Measurements from ENCODE around the gene CLCN6. TPM values are rescaled to one million over a fixed set of nuclear protein-coding genes. Genes with fewer than 3 reads are reported as not detected.

CLCN6 gene
- polyA plus RNA-seq, 4 donors = 9.2 to 20.9 (median 12.1) TPM

DNA sequence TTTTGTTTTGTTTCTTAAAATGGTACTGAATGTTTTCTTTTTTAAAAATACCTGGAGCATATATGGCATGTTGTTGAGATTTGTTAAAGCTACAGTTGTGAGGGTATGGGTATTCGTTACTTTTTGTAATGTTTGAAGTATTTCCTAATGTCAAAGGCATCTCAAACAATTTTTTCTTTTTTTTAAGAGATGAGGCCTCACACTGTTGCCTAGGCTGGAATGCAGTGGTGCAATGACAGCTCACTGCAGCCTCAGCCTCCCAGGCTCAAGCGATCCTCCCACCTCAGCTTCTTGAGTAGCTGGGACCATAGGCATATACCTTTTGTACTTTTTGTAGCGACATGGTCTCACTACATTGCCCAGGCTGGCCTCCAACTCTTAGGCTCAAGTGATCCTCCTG is 16.1 kb downstream of the CLCN6 start:
- Histone ChIP-seq H3K9me3 (ENCODE audit: control insufficient read depth in 2 of 2, insufficient read depth in 1 of 2, low read depth in 1 of 2, low read length in 1 of 2) (no peaks in the 10 kb centered on the region), H3K27ac (ENCODE audit: low read depth in 1 of 3, low read length in 2 of 3) (no peak overlapping the region), H3K4me1 (ENCODE audit: control insufficient read depth in 3 of 3, insufficient read depth in 2 of 3, low read depth in 1 of 3, low read length in 2 of 3) (peaks cover 0 to 2% (median 0%) of the 10 kb centered on the region in 3 donors), H3K27me3 (ENCODE audit: control insufficient read depth in 3 of 3, insufficient read depth in 3 of 3, low read length in 3 of 3) (no peaks in the 10 kb centered on the region), H3K36me3 (ENCODE audit: control insufficient read depth in 3 of 3, insufficient read depth in 2 of 3, low read depth in 1 of 3, low read length in 3 of 3) (peaks cover 12 to 68% (median 22%) of the 10 kb centered on the region in 3 donors), H3K4me3 (ENCODE audit: low read depth in 1 of 3, low read length in 3 of 3) (no peak overlapping the region)
- 91 to 97% (median 92%) methylated on average over 3 of the region's 3 CpGs for WGBS, 3 donors
- DNase-seq = no peak
- FAIRE-seq = no peak

DNA sequence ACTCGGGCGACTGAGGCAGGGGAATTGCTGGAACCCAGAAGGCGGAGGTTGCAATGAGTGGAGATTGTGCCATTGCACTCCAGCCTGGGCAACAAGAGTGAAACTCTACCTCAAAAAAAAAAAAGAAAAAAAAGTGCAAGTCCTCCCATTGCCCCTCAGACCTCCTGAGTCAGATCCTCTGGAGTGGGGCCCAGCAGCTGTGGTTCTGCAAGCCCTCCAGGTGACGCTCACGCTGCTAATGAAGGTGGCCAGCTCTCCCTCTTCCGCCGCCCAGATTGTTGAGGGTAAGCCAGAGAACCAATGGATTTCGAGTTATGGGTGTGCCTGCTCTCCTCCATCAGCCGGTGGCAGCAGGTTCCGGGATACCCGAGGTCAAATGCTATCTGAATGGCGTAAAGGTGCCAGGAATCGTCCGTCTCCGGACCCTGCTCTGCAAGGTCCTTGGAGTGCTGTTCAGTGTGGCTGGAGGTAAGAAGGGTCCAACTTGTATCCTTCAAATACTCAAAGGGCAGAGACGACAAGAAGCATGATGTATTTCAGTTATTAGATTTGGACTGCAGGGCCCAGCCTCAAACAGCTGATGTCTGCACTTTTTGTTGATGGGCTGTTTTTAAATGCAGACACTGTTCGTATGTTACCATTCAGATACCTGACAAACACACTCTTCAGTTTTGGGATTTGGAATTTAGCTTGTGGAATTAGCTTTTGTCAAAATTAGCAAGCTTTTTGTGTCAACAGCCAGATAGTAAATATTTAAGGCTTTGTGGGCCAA is 17.6 kb downstream of the CLCN6 start:
- no peak overlapping the region for H3K27ac ChIP-seq (ENCODE audit: low read depth in 1 of 3, low read length in 2 of 3)
- H3K4me3 ChIP-seq (ENCODE audit: low read depth in 1 of 3, low read length in 3 of 3) = no peak overlapping the region
- DNase-seq = no peak
- FAIRE-seq = no peak
- H3K4me1 ChIP-seq (ENCODE audit: control insufficient read depth in 3 of 3, insufficient read depth in 2 of 3, low read depth in 1 of 3, low read length in 2 of 3) = no peaks in the 10 kb centered on the region
- WGBS, 3 donors = 89 to 94% (median 93%) methylated on average over 17 of the region's 17 CpGs
- H3K9me3 ChIP-seq (ENCODE audit: control insufficient read depth in 2 of 2, insufficient read depth in 1 of 2, low read depth in 1 of 2, low read length in 1 of 2) = no peaks in the 10 kb centered on the region
- H3K27me3 ChIP-seq (ENCODE audit: control insufficient read depth in 3 of 3, insufficient read depth in 3 of 3, low read length in 3 of 3) = no peaks in the 10 kb centered on the region
- H3K36me3 ChIP-seq (ENCODE audit: control insufficient read depth in 3 of 3, insufficient read depth in 2 of 3, low read depth in 1 of 3, low read length in 3 of 3) = peaks cover 10 to 73% (median 26%) of the 10 kb centered on the region in 3 donors

DNA sequence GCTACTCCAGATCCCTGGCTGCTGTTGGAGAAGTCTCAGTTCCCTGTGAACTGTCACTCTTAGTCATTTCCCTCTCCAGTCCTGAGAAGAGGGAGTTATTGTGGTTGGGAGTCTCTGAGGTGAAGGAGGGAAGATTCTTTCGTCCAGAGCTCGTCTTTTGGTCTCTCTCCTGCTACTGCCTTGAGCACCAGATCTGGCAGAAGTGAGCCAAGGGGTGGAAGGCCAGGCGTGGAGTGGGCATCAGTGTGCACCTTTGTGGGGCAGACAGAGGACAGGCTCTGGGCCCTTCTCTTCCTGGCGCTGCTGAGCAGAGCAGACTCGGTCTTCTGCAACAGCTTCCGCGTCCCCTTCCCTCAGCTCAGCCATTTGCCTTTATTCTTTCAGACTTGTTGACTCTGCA is 19.1 kb downstream of the CLCN6 start:
- H3K36me3 ChIP-seq (ENCODE audit: control insufficient read depth in 3 of 3, insufficient read depth in 2 of 3, low read depth in 1 of 3, low read length in 3 of 3) = peaks cover 10 to 83% (median 38%) of the 10 kb centered on the region in 3 donors
- H3K27me3 ChIP-seq (ENCODE audit: control insufficient read depth in 3 of 3, insufficient read depth in 3 of 3, low read length in 3 of 3) = no peaks in the 10 kb centered on the region
- DNase-seq (no peak), FAIRE-seq (no peak)
- no peak overlapping the region for H3K27ac ChIP-seq (ENCODE audit: low read depth in 1 of 3, low read length in 2 of 3)
- H3K4me3 ChIP-seq (ENCODE audit: low read depth in 1 of 3, low read length in 3 of 3) = no peak overlapping the region
- H3K4me1 ChIP-seq (ENCODE audit: control insufficient read depth in 3 of 3, insufficient read depth in 2 of 3, low read depth in 1 of 3, low read length in 2 of 3) = no peaks in the 10 kb centered on the region
- no peaks in the 10 kb centered on the region for H3K9me3 ChIP-seq (ENCODE audit: control insufficient read depth in 2 of 2, insufficient read depth in 1 of 2, low read depth in 1 of 2, low read length in 1 of 2)
- WGBS, 3 donors = 92 to 97% (median 94%) methylated on average over 7 of the region's 7 CpGs

DNA sequence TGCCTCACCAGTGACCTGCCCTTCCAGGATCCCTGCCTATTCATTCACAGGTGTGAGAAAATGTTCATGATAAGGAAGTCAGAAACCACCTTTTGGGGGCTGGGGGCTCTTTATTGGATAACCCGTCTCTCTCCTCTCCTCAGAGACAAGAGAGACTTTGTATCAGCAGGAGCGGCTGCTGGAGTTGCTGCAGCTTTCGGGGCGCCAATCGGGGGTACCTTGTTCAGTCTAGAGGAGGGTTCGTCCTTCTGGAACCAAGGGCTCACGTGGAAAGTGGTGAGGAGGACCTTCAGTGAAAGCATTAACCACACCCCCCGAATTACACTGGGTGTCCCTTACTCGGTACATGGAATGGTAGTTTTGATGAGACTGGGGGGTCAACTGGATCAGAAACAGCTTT is 21.0 kb downstream of the CLCN6 start:
- Histone ChIP-seq H3K27me3 (ENCODE audit: control insufficient read depth in 3 of 3, insufficient read depth in 3 of 3, low read length in 3 of 3) (no peaks in the 10 kb centered on the region), H3K9me3 (ENCODE audit: control insufficient read depth in 2 of 2, insufficient read depth in 1 of 2, low read depth in 1 of 2, low read length in 1 of 2) (no peaks in the 10 kb centered on the region), H3K4me3 (ENCODE audit: low read depth in 1 of 3, low read length in 3 of 3) (no peak overlapping the region), H3K27ac (ENCODE audit: low read depth in 1 of 3, low read length in 2 of 3) (no peak overlapping the region), H3K36me3 (ENCODE audit: control insufficient read depth in 3 of 3, insufficient read depth in 2 of 3, low read depth in 1 of 3, low read length in 3 of 3) (peaks cover 10 to 84% (median 41%) of the 10 kb centered on the region in 3 donors), H3K4me1 (ENCODE audit: control insufficient read depth in 3 of 3, insufficient read depth in 2 of 3, low read depth in 1 of 3, low read length in 2 of 3) (no peaks in the 10 kb centered on the region)
- DNase-seq (no peak), FAIRE-seq (no peak)
- 92 to 95% (median 94%) methylated on average over 9 of the region's 9 CpGs for WGBS, 3 donors

DNA sequence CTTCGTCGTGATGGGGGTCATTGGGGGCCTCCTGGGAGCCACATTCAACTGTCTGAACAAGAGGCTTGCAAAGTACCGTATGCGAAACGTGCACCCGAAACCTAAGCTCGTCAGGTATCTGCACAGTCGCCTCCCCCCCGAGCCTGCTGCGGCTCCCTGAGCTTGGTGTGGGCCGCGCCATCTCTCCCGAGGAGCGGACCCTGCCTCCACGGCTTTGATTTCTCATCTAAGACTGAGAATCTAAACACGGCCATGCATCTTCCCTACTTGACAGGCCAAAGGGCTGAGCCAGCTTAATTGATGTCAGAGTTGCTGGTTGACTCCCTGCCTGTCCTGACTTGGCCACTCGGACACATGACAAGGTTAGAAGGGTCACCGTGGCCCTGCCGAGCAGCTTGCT is 22.5 kb downstream of the CLCN6 start:
- no peak overlapping the region for H3K4me3 ChIP-seq (ENCODE audit: low read depth in 1 of 3, low read length in 3 of 3)
- no peak overlapping the region for H3K27ac ChIP-seq (ENCODE audit: low read depth in 1 of 3, low read length in 2 of 3)
- WGBS, 3 donors = 94 to 97% (median 95%) methylated on average over 19 of the region's 19 CpGs
- FAIRE-seq (no peak), DNase-seq (no peak)
- H3K27me3 ChIP-seq (ENCODE audit: control insufficient read depth in 3 of 3, insufficient read depth in 3 of 3, low read length in 3 of 3) = no peaks in the 10 kb centered on the region
- peaks cover 12 to 80% (median 34%) of the 10 kb centered on the region in 3 donors for H3K36me3 ChIP-seq (ENCODE audit: control insufficient read depth in 3 of 3, insufficient read depth in 2 of 3, low read depth in 1 of 3, low read length in 3 of 3)
- H3K4me1 ChIP-seq (ENCODE audit: control insufficient read depth in 3 of 3, insufficient read depth in 2 of 3, low read depth in 1 of 3, low read length in 2 of 3) = no peaks in the 10 kb centered on the region
- no peaks in the 10 kb centered on the region for H3K9me3 ChIP-seq (ENCODE audit: control insufficient read depth in 2 of 2, insufficient read depth in 1 of 2, low read depth in 1 of 2, low read length in 1 of 2)

DNA sequence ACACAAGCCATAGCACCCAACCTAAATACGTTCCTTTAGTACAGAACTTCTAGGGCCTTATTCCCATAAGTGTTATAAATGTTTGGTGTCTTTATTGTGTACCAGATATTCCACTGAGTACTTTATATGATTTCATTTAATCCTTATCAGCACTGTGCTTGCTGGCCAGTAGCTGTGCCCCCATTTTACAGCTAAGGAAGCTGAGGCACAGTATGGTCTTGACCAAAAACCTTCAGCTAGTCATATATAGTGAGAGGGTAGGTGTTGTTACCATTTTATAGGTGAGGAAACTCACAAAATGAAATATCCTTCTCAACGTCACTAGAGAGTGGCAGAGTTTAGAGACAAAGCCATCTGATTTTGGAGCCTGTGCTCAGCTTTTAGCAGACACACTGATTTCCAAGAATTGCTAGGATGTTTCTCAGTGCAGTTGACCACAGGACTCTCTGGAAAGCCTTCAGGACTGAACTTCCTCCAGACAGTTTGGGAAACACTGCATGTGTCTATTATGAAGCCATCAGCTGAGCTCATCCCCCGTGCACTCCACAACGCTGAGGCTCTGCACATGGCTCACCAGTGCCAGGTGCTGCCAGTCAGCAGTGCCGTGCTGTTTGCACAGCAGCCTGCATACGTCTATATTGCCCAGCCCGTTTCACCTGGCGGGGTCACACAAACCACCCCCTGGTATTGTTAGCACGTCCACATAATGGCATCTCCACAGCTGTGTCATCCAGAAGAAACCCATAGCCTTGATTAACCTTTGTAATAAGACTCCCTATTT is 26.1 kb downstream of the CLCN6 start:
- WGBS, 3 donors = 76 to 86% (median 79%) methylated on average over 9 of the region's 9 CpGs
- Histone ChIP-seq H3K4me1 (ENCODE audit: control insufficient read depth in 3 of 3, insufficient read depth in 2 of 3, low read depth in 1 of 3, low read length in 2 of 3) (peaks cover 0 to 4% (median 0%) of the 10 kb centered on the region in 3 donors), H3K9me3 (ENCODE audit: control insufficient read depth in 2 of 2, insufficient read depth in 1 of 2, low read depth in 1 of 2, low read length in 1 of 2) (no peaks in the 10 kb centered on the region), H3K27ac (ENCODE audit: low read depth in 1 of 3, low read length in 2 of 3) (no peak overlapping the region), H3K27me3 (ENCODE audit: control insufficient read depth in 3 of 3, insufficient read depth in 3 of 3, low read length in 3 of 3) (no peaks in the 10 kb centered on the region), H3K4me3 (ENCODE audit: low read depth in 1 of 3, low read length in 3 of 3) (no peak overlapping the region), H3K36me3 (ENCODE audit: control insufficient read depth in 3 of 3, insufficient read depth in 2 of 3, low read depth in 1 of 3, low read length in 3 of 3) (peaks cover 18 to 83% (median 30%) of the 10 kb centered on the region in 3 donors)
- DNase-seq (no peak), FAIRE-seq (no peak)

DNA sequence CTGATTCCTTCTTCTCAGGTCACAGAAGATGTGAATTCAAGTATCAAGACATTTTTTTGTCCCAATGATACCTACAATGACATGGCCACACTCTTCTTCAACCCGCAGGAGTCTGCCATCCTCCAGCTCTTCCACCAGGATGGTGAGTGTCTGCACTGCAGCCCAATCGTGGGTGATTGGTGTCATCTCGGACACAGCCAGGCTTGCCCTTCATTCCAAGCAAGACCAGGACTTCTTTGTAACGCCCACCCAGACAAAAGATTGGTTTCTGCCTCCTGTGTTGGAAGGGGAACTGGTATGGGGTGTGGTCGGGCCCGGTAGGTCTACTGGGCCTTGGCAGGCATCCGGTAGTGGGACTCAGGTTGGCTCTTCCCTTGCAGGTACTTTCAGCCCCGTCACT is 27.5 kb downstream of the CLCN6 start:
- 94 to 96% (median 95%) methylated on average over 8 of the region's 8 CpGs for WGBS, 3 donors
- peaks cover 0 to 4% (median 0%) of the 10 kb centered on the region in 3 donors for H3K4me1 ChIP-seq (ENCODE audit: control insufficient read depth in 3 of 3, insufficient read depth in 2 of 3, low read depth in 1 of 3, low read length in 2 of 3)
- H3K27ac ChIP-seq (ENCODE audit: low read depth in 1 of 3, low read length in 2 of 3) = no peak overlapping the region
- no peaks in the 10 kb centered on the region for H3K9me3 ChIP-seq (ENCODE audit: control insufficient read depth in 2 of 2, insufficient read depth in 1 of 2, low read depth in 1 of 2, low read length in 1 of 2)
- DNase-seq (no peak), FAIRE-seq (no peak)
- H3K27me3 ChIP-seq (ENCODE audit: control insufficient read depth in 3 of 3, insufficient read depth in 3 of 3, low read length in 3 of 3) = no peaks in the 10 kb centered on the region
- H3K36me3 ChIP-seq (ENCODE audit: control insufficient read depth in 3 of 3, insufficient read depth in 2 of 3, low read depth in 1 of 3, low read length in 3 of 3) = peaks cover 24 to 85% (median 34%) of the 10 kb centered on the region in 3 donors
- H3K4me3 ChIP-seq (ENCODE audit: low read depth in 1 of 3, low read length in 3 of 3) = no peak overlapping the region

DNA sequence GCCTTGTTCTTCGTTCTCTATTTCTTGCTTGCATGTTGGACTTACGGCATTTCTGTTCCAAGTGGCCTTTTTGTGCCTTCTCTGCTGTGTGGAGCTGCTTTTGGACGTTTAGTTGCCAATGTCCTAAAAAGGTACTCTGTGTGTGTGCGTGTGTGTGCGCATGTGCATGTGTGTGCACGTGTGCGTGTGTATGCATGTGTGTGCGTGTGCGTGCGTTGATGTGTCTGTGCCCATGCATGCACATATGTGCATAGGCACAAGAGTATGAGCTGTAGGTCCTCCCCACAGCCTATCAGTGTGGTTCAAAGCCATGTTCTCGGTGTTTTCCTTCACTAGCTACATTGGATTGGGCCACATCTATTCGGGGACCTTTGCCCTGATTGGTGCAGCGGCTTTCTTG is 27.9 kb downstream of the CLCN6 start:
- no peak overlapping the region for H3K4me3 ChIP-seq (ENCODE audit: low read depth in 1 of 3, low read length in 3 of 3)
- DNase-seq (no peak), FAIRE-seq (no peak)
- WGBS, 3 donors = 94 to 96% (median 96%) methylated on average over 13 of the region's 13 CpGs
- H3K36me3 ChIP-seq (ENCODE audit: control insufficient read depth in 3 of 3, insufficient read depth in 2 of 3, low read depth in 1 of 3, low read length in 3 of 3) = peaks cover 24 to 84% (median 33%) of the 10 kb centered on the region in 3 donors
- no peak overlapping the region for H3K27ac ChIP-seq (ENCODE audit: low read depth in 1 of 3, low read length in 2 of 3)
- peaks cover 0 to 4% (median 0%) of the 10 kb centered on the region in 3 donors for H3K4me1 ChIP-seq (ENCODE audit: control insufficient read depth in 3 of 3, insufficient read depth in 2 of 3, low read depth in 1 of 3, low read length in 2 of 3)
- H3K27me3 ChIP-seq (ENCODE audit: control insufficient read depth in 3 of 3, insufficient read depth in 3 of 3, low read length in 3 of 3) = no peaks in the 10 kb centered on the region
- H3K9me3 ChIP-seq (ENCODE audit: control insufficient read depth in 2 of 2, insufficient read depth in 1 of 2, low read depth in 1 of 2, low read length in 1 of 2) = no peaks in the 10 kb centered on the region

Data from small intestine (tissue), 7 donors.